Left ventricle myocardium superior (tissue), 1 donor: ENCODE results near the gene NLRP5. TPM values are rescaled to one million over a fixed set of nuclear protein-coding genes. Genes with fewer than 3 reads are reported as not detected.
"Not testable (repeated sequence)": the region's sequence is repeated elsewhere in the genome, so short reads cannot be mapped to it uniquely, and the experiment has no call there.

Experiments used
- ATAC-seq: fragments of 200-7000 bp; cut with Tn5 transposase; one replicate; pipeline ENCODE4 v1.9.1; 2020; ENCODE audit warnings: mild to moderate bottlenecking, moderate library complexity
- DNase-seq: peaks from one replicate; pipeline ENCODE4 v3.0.0-alpha.2; 2020
- intact Hi-C: fragments of 100-400 bp; cut with micrococcal nuclease; formaldehyde crosslinking; loops from one replicate; pipeline ENCODE4 v1.11.0; 2022
- long read RNA-seq: library from polyadenylated mRNA; unstranded; transcript quantifications from one replicate; pipeline ENCODE4 v2.0.0, GENCODE V29; 2021
- total RNA-seq: library from RNA; stranded (reverse); fragmentation: NEBNext Ultra II Directional; extraction: Animal tissue kit (Norgen Biotek cat#: 25700); gene quantifications from one replicate; pipeline ENCODE4 v1.2.1, GENCODE V29; 2021
- donor health status: DM: no; HTN: yes; CAD: no; lungs with severe emphysema.

The NLRP5 gene
- not detected for total RNA-seq
- long read RNA-seq: 0 reads

- ATAC-seq (no peak), DNase-seq (no peak)
- intact Hi-C loops: no loop called here
Measured at GRCh38 chr19:55986487-55986886, at the start of gene NLRP5. Gene NLRP5 (plus strand): TSS chr19:55986775.

- intact Hi-C loops: no loop called here
- DNase-seq (no peak), ATAC-seq (no peak)
Measured at GRCh38 chr19:55939206-55939605, 47.4 kb upstream of the NLRP5 start.

- no peak for DNase-seq
- intact Hi-C loops: no loop called here
- no peak for ATAC-seq
Measured at GRCh38 chr19:55940306-55940705, 46.3 kb upstream of the NLRP5 start.

- intact Hi-C loops: no loop called here
- DNase-seq (no peak), ATAC-seq (no peak)
Measured at GRCh38 chr19:55947532-55947931, 39.0 kb upstream of the NLRP5 start, which contains the start of gene NLRP8. Gene NLRP8 (plus strand): TSS chr19:55947832.

GRCh38 chr19:55950566-55950965, 36.0 kb upstream of the NLRP5 start:
- DNase-seq, intact Hi-C loops, ATAC-seq: not testable (repeated sequence)

- ATAC-seq (no peak), DNase-seq (no peak)
- intact Hi-C loops: no loop called here
Measured at GRCh38 chr19:55956431-55956830, 30.1 kb upstream of the NLRP5 start.

- DNase-seq (no peak), ATAC-seq (no peak)
- intact Hi-C loops: no loop called here
Measured at GRCh38 chr19:55958356-55958755, 28.2 kb upstream of the NLRP5 start.

GRCh38 chr19:55959996-55960675, 26.4 kb upstream of the NLRP5 start:
- no peak for ATAC-seq
- intact Hi-C loops: no loop called here

GRCh38 chr19:55962186-55962585, 24.4 kb upstream of the NLRP5 start:
- DNase-seq (no peak), ATAC-seq (no peak)
- intact Hi-C loops: no loop called here

More at GRCh38 chr19:55959996-55960675, 26.4 kb upstream of the NLRP5 start:
- no peak for DNase-seq

GRCh38 chr19:55973982-55974381, 12.6 kb upstream of the NLRP5 start:
- ATAC-seq: no peak
- DNase-seq: no peak
- intact Hi-C loops: no loop called here

- no peak for ATAC-seq
- no peak for DNase-seq
- intact Hi-C loops: no loop called here
Measured at GRCh38 chr19:55980415-55980814, 6.2 kb upstream of the NLRP5 start.

- no peak for DNase-seq
- intact Hi-C loops: no loop called here
- ATAC-seq: no peak
Measured at GRCh38 chr19:55985254-55985653, 1.3 kb upstream of the NLRP5 start.

- intact Hi-C loops: no loop called here
- DNase-seq (no peak), ATAC-seq (no peak)
Measured at GRCh38 chr19:55990831-55991230, 4.3 kb downstream of the NLRP5 start.

GRCh38 chr19:55993492-55993891, 6.9 kb downstream of the NLRP5 start:
- intact Hi-C loops: no loop called here
- no peak for DNase-seq
- no peak for ATAC-seq

GRCh38 chr19:56014765-56015164, 28.2 kb downstream of the NLRP5 start:
- intact Hi-C loops: no loop called here
- DNase-seq (no peak), ATAC-seq (no peak)

- intact Hi-C loops: no loop called here
- DNase-seq (no peak), ATAC-seq (no peak)
Measured at GRCh38 chr19:56015756-56016155, 29.2 kb downstream of the NLRP5 start.

GRCh38 chr19:56019325-56019724, 32.8 kb downstream of the NLRP5 start:
- ATAC-seq, DNase-seq, intact Hi-C loops: not testable (repeated sequence)

GRCh38 chr19:56020355-56020975, 33.9 kb downstream of the NLRP5 start:
- DNase-seq, ATAC-seq, intact Hi-C loops: not testable (repeated sequence)

GRCh38 chr19:56026769-56027168, 40.2 kb downstream of the NLRP5 start:
- ATAC-seq (no peak), DNase-seq (no peak)
- intact Hi-C loops: no loop called here

- intact Hi-C loops: no loop called here
- DNase-seq (no peak), ATAC-seq (no peak)
Measured at GRCh38 chr19:56053596-56053995, 67.0 kb downstream of the NLRP5 start.
